ENCODE data around the gene CNTNAP2.

- TF ChIP-seq CTCF (IDR thresholded peaks at IDR 0.05; ENCODE audit: insufficient read depth, low read length, poor library complexity, severe bottlenecking) (no peak), EZH2phosphoT487 (conservative IDR thresholded peaks at IDR 0.05; ENCODE audit: low read length) (no peak)
Observed at GRCh38 chr7:147563669-147564068, 1447.1 kb downstream of the CNTNAP2 start.
